GM20000 (cell line): Measurements from ENCODE around the gene TMC5.

Experiments
- DNase-seq: peaks from one replicate; pipeline ENCODE4 v3.0.0; 2012; ENCODE audit warnings: low spot score
- TF ChIP-seq, protein P1 (sequence below): IDR thresholded peaks from 2 replicates; pipeline ENCODE4 v1.5.1; 2012; ENCODE audit warnings: mild to moderate bottlenecking, control low read depth; ENCODE audit errors: extremely low read depth, missing control alignments

Gene TMC5

DNA sequence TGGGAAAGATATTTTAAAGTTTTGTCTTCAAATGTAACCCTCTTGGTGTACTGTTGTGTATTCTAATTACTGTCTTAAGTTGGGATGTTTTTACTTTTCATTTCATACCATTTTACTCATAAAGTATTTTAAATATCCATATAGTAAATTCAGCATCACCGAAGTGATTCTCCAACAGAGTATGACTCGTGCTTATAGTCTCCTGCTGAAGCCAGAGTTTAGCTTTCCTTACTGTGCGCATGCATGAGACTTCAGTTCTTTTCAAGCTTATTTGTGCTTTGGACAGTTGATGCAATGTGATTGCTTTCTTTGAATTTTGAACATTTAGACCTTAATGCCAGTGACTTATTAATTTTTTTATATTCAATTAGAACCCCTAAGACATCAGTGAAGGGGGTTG lies 130.5 kb downstream of the TMC5 start:
- TF ChIP-seq, protein P1, sequence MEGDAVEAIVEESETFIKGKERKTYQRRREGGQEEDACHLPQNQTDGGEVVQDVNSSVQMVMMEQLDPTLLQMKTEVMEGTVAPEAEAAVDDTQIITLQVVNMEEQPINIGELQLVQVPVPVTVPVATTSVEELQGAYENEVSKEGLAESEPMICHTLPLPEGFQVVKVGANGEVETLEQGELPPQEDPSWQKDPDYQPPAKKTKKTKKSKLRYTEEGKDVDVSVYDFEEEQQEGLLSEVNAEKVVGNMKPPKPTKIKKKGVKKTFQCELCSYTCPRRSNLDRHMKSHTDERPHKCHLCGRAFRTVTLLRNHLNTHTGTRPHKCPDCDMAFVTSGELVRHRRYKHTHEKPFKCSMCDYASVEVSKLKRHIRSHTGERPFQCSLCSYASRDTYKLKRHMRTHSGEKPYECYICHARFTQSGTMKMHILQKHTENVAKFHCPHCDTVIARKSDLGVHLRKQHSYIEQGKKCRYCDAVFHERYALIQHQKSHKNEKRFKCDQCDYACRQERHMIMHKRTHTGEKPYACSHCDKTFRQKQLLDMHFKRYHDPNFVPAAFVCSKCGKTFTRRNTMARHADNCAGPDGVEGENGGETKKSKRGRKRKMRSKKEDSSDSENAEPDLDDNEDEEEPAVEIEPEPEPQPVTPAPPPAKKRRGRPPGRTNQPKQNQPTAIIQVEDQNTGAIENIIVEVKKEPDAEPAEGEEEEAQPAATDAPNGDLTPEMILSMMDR: no peak
- DNase-seq: no peak
